Liver (tissue), 9 donors: ENCODE results near the gene MRPL50. TPM values are rescaled to one million over a fixed set of nuclear protein-coding genes. Genes with fewer than 3 reads are reported as not detected.

Experiments
- DNase-seq: peaks from one replicate; pipeline ENCODE4 v3.0.0-alpha.2; 2017; ENCODE audit warnings: low spot score
- H3K27ac ChIP-seq, 2 donors: one replicate each; pipeline ENCODE4 v1.7.0; 2013; ENCODE audit warnings: inconsistent platforms in 2 of 2, low read length in 2 of 2, control low read depth in 1 of 2, low read depth in 1 of 2, mild to moderate bottlenecking in 1 of 2
- H3K27me3 ChIP-seq, 4 donors: one replicate each; pipeline versions ENCODE4 v1.6.1 to v1.7.0; 2013; ENCODE audit warnings: low read length in 3 of 4, inconsistent platforms in 1 of 4, mild to moderate bottlenecking in 1 of 4, moderate library complexity in 1 of 4; ENCODE audit not compliant: control insufficient read depth in 4 of 4, insufficient read depth in 4 of 4
- H3K36me3 ChIP-seq, 4 donors: one replicate each; pipeline versions ENCODE4 v1.6.1 to v1.7.0; 2013; ENCODE audit warnings: low read length in 3 of 4, mild to moderate bottlenecking in 3 of 4, low read depth in 1 of 4, moderate library complexity in 1 of 4; ENCODE audit not compliant: control insufficient read depth in 4 of 4, insufficient read depth in 3 of 4
- H3K4me1 ChIP-seq, 4 donors: one replicate each; pipeline versions ENCODE4 v1.6.1 to v1.7.0; 2013; ENCODE audit warnings: low read length in 3 of 4, mild to moderate bottlenecking in 3 of 4, moderate library complexity in 1 of 4; ENCODE audit not compliant: control insufficient read depth in 4 of 4, insufficient read depth in 4 of 4
- H3K4me3 ChIP-seq, 3 donors: one replicate each; pipeline versions ENCODE4 v1.6.1 to v1.7.0; 2013; ENCODE audit warnings: low read length in 3 of 3, control low read depth in 1 of 3, low read depth in 1 of 3, mild to moderate bottlenecking in 1 of 3
- H3K9ac ChIP-seq, 2 donors: one replicate each; pipeline ENCODE4 v1.7.0; 2013; ENCODE audit warnings: low read length in 2 of 2, mild to moderate bottlenecking in 2 of 2, moderate library complexity in 2 of 2, control low read depth in 1 of 2, low read depth in 1 of 2
- H3K9me3 ChIP-seq, 4 donors: one replicate each; pipeline versions ENCODE4 v1.6.1 to v1.7.0; 2013; ENCODE audit warnings: low read length in 3 of 4; ENCODE audit not compliant: control insufficient read depth in 4 of 4
- CTCF ChIP-seq: fragments of 150-350 bp; IDR thresholded peaks from 2 replicates; pipeline ENCODE4 v1.5.1; 2017; ENCODE audit warnings: improper control_type of control experiment, low read depth, low read length; ENCODE audit not compliant: missing input control
- EGR1 ChIP-seq, 2 donors: IDR thresholded peaks; 2 replicates each; pipeline ENCODE4 v1.6.1; 2016 to 2018; ENCODE audit warnings: antibody characterized with exemption in 2 of 2, low read depth in 2 of 2
- GABPA ChIP-seq, 2 donors: IDR thresholded peaks in 1 of 2; conservative IDR thresholded peaks in 1 of 2; 2 replicates each; pipeline ENCODE4 v1.6.1; 2016; ENCODE audit warnings: antibody characterized with exemption in 2 of 2, mild to moderate bottlenecking in 1 of 2, moderate library complexity in 1 of 2
- HNF4A ChIP-seq, 2 donors: conservative IDR thresholded peaks; 2 replicates each; pipeline ENCODE4 v1.6.1; 2016; ENCODE audit warnings: antibody characterized with exemption in 2 of 2, mild to moderate bottlenecking in 2 of 2
- HNF4G ChIP-seq: IDR thresholded peaks from 2 replicates; pipeline ENCODE4 v1.6.1; 2016; ENCODE audit warnings: antibody characterized with exemption
- JUND ChIP-seq, 2 donors: IDR thresholded peaks; 2 replicates each; pipeline ENCODE4 v1.6.1; 2016; ENCODE audit warnings: antibody characterized with exemption in 2 of 2
- MAX ChIP-seq: IDR thresholded peaks from 2 replicates; pipeline ENCODE4 v1.6.1; 2016; ENCODE audit warnings: antibody characterized with exemption
- NR2F2 ChIP-seq: IDR thresholded peaks from 2 replicates; pipeline ENCODE4 v1.6.1; 2016; ENCODE audit warnings: antibody characterized with exemption
- RAD21 ChIP-seq, 2 donors: IDR thresholded peaks; 2 replicates each; pipeline ENCODE4 v1.6.1; 2016; ENCODE audit warnings: antibody characterized with exemption in 2 of 2, mild to moderate bottlenecking in 2 of 2
- RXRA ChIP-seq, 2 donors: IDR thresholded peaks; 2 replicates each; pipeline ENCODE4 v1.6.1; 2017 to 2018; ENCODE audit warnings: antibody characterized with exemption in 2 of 2, mild to moderate bottlenecking in 1 of 2
- SP1 ChIP-seq: IDR thresholded peaks from 2 replicates; pipeline ENCODE4 v1.6.1; 2018; ENCODE audit warnings: antibody characterized with exemption, mild to moderate bottlenecking
- TAF1 ChIP-seq: conservative IDR thresholded peaks from 2 replicates; pipeline ENCODE4 v1.6.1; 2016; ENCODE audit warnings: antibody characterized with exemption, mild to moderate bottlenecking
- ZBTB33 ChIP-seq: IDR thresholded peaks from 2 replicates; pipeline ENCODE4 v1.6.1; 2016; ENCODE audit warnings: antibody characterized with exemption
- WGBS: extraction: QIAGEN DNeasy Blood & Tissue Kit; methylation state at CpG from one replicate; pipeline ENCODE4 v1.1.7; 2013; 5-methylcytosine and 5-hydroxymethylcytosine counted together
- polyA plus RNA-seq, 2 donors: library from polyadenylated mRNA; stranded (reverse) in 1 of 2; unstranded in 1 of 2; fragments of 200-250 nt in 1 of 2; fragments of >200 nt in 1 of 2; fragmentation: Nextera tagmentation in 1 of 2; extraction: Ambion mirVana in 1 of 2; gene quantifications; one replicate each; pipeline versions ENCODE4 v1.2.1 to v1.2.3, GENCODE V29; 2013 to 2015
- total RNA-seq, 2 donors: library from RNA; depleted of rRNA; stranded (reverse); fragments of >200 nt; gene quantifications; one replicate each; pipeline ENCODE4 v1.2.3, GENCODE V29; 2014
- donor health status: healthy.
- donor health status: healthy.
- donor health status: healthy.
- donor health status: healthy.
- donor health status: healthy.

Gene MRPL50
- total and polyA plus RNA-seq, 4 donors: 5.7 to 12.3 (median 10.5) TPM

GRCh38 chr9:101409079-101409477, 10.7 kb upstream of the MRPL50 start:
- Histone ChIP-seq H3K4me3 (peak overlapping the region in 2 of 3 donors; percentile 54 to 57), H3K27ac (no peak overlapping the region), H3K9me3 (peaks cover 34 to 88% (median 60%) of the 10 kb centered on the region in 4 donors), H3K9ac (no peak overlapping the region), H3K27me3 (no peaks in the 10 kb centered on the region), H3K4me1 (no peaks in the 10 kb centered on the region), H3K36me3 (peaks cover 10 to 55% (median 50%) of the 10 kb centered on the region in 4 donors)
- TF ChIP-seq NR2F2 (no peak), RXRA (IDR thresholded peaks at IDR 0.05) (no peak), HNF4G (no peak), HNF4A (conservative IDR thresholded peaks at IDR 0.05) (no peak), EGR1 (IDR thresholded peaks at IDR 0.05; ENCODE audit: low read depth in 2 of 2) (no peak)
- WGBS: 98% methylated on average over 4 of the region's 4 CpGs
- DNase-seq: no peak

- Histone ChIP-seq H3K9me3 (peaks cover 35 to 88% (median 61%) of the 10 kb centered on the region in 4 donors), H3K4me3 (peak overlapping the region in 2 of 3 donors; percentile 54 to 57), H3K27ac (no peak overlapping the region), H3K27me3 (no peaks in the 10 kb centered on the region), H3K36me3 (peaks cover 12 to 61% (median 56%) of the 10 kb centered on the region in 4 donors), H3K4me1 (no peaks in the 10 kb centered on the region), H3K9ac (no peak overlapping the region)
- WGBS: 98% methylated on average over 5 of the region's 5 CpGs
- TF ChIP-seq RAD21 (IDR thresholded peaks at IDR 0.05): no peak
- TF ChIP-seq HNF4G: no peak
- TF ChIP-seq TAF1: no peak
- no peak for TF ChIP-seq EGR1 (IDR thresholded peaks at IDR 0.05; ENCODE audit: low read depth in 2 of 2)
- no peak for TF ChIP-seq ZBTB33
- TF ChIP-seq JUND (IDR thresholded peaks at IDR 0.05): no peak
- no peak for TF ChIP-seq RXRA (IDR thresholded peaks at IDR 0.05)
- no peak for DNase-seq
These were observed 10.1 kb upstream of the MRPL50 start for GRCh38 chr9:101408374-101409078.

GRCh38 chr9:101403516-101404285, 5.3 kb upstream of the MRPL50 start:
- Histone ChIP-seq H3K9me3 (peaks cover 20 to 53% (median 35%) of the 10 kb centered on the region in 4 donors), H3K9ac (no peak overlapping the region), H3K4me1 (peaks cover 0 to 11% (median 3%) of the 10 kb centered on the region in 4 donors), H3K4me3 (peak overlapping the region in 2 of 3 donors; percentile 6 to 20), H3K27ac (no peak overlapping the region), H3K36me3 (peaks cover 19 to 77% (median 76%) of the 10 kb centered on the region in 4 donors), H3K27me3 (no peaks in the 10 kb centered on the region)
- WGBS: 96% methylated on average over 9 of the region's 9 CpGs
- no peak for TF ChIP-seq MAX
- no peak for TF ChIP-seq JUND (IDR thresholded peaks at IDR 0.05)
- no peak for TF ChIP-seq ZBTB33
- no peak for TF ChIP-seq CTCF
- TF ChIP-seq NR2F2: no peak
- no peak for TF ChIP-seq GABPA (IDR thresholded peaks at IDR 0.05 in 1 of 2, conservative IDR thresholded peaks at IDR 0.05 in 1 of 2)
- no peak for TF ChIP-seq EGR1 (IDR thresholded peaks at IDR 0.05; ENCODE audit: low read depth in 2 of 2)
- TF ChIP-seq SP1: no peak
- TF ChIP-seq RAD21 (IDR thresholded peaks at IDR 0.05): no peak
- no peak for DNase-seq
